ENCODE measurements around the gene EGFL7. TPM values are rescaled to one million over a fixed set of nuclear protein-coding genes. Genes with fewer than 3 reads are reported as not detected.

The EGFL7 gene
- total and polyA plus RNA-seq, 2 donors (not counting 1 experiment from before 2014, with no cell fraction given): 4.2 to 7.9 TPM

DNA sequence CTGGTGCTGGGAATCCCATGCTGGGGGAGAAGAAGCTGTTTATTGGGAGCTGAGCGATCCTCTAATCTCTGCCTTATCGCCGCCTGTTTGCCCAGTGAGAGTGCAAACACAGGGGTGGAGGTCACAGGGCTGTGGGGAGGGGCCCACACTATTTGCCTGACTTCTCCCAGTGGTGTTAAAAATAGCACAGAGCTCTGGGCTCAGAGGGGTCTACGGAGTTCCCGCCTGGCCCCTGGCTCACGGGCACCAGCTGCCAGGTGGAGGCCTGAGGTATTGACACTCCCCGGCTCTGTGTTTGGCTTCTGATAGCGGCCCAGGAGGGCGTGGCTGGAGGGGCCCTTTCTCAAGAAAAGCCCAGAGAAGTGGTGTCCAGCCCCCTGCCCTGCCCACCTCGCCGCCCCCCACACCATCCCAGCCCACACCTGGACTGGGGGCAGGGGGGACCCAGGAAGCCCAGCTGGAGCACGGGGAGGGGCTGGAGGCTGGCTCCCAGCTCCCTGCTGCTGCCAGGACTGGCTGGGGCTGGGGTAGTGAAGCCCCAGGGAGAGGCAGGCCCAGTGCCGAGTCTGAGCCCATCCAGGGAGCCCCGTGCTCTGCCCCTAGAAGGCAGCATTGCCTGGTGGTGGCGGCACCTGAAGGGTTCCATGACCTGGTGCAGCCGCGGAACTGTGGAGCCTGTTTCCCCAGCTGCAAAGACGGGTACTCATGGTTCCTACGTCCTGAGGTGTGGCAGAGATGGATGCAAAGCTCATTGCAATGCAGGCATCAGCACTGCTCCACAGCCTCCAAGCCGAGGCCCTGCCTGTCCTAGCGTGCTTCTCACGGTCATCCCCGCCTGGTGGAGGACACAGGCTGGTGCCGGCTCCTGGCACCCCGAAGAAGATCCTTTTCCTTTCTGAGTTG is 35.7 kb upstream of the EGFL7 start:
- no peak for DNase-seq (ENCODE audit: low read depth in 2 of 2)
- Histone ChIP-seq H3K9me3 (ENCODE audit: control insufficient read depth, insufficient read depth, low read depth, low read length) (no peaks in the 10 kb centered on the region), H3K9ac (ENCODE audit: insufficient read depth, low read length) (no peak overlapping the region), H3K4me3 (replicated peaks in 1 of 4; ENCODE audit: control extremely low read depth in 1 of 4, insufficient read depth in 1 of 4, low read depth in 3 of 4, low read length in 4 of 4) (no peak overlapping the region), H4K20me1 (ENCODE audit: control insufficient read depth, extremely low read depth, insufficient read depth, low read length) (no peaks in the 10 kb centered on the region), H3K27ac (ENCODE audit: insufficient read depth, low read length) (no peak overlapping the region), H2AFZ (ENCODE audit: low read length) (no peak overlapping the region), H3K36me3 (ENCODE audit: control insufficient read depth, insufficient read depth, low read length) (no peaks in the 10 kb centered on the region), H3K27me3 (ENCODE audit: control insufficient read depth, insufficient read depth, low read length) (no peaks in the 10 kb centered on the region), H3K4me1 (ENCODE audit: control insufficient read depth, extremely low read depth, insufficient read depth, low read length) (peaks cover 9% of the 10 kb centered on the region), H3K79me2 (ENCODE audit: control insufficient read depth, insufficient read depth, low read length) (no peaks in the 10 kb centered on the region), H3K4me2 (ENCODE audit: extremely low read depth, insufficient read depth, low read length) (no peak overlapping the region)
- no peak for TF ChIP-seq EZH2 (IDR thresholded peaks at IDR 0.05; ENCODE audit: low read length, missing control alignments)
- TF ChIP-seq CTCF (conservative IDR thresholded peaks at IDR 0.05 in 1 of 2, IDR thresholded peaks at IDR 0.05 in 1 of 2; ENCODE audit: low read depth in 1 of 2, low read length in 2 of 2): no peak

DNA sequence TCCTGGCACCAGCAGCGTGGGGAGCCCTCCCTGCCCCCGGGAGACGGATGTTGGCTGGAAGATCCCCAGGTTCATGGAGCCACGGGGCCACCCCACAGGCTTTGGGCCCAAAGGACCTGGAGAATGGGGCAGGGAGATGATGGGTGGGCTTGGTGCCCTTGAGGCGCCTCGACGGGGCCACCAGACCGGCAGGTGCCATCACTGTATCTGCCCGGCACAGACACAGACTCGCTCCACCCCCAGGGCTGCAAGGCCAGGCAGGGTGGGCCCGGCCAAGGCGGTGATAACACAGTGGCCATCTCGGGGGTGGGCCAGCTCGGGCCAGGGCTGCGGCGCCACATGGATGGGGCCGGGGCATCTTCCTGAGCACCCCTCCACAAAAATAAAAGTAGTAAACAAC is 35.0 kb upstream of the EGFL7 start:
- Histone ChIP-seq H3K9me3 (ENCODE audit: control insufficient read depth, insufficient read depth, low read depth, low read length) (no peaks in the 10 kb centered on the region), H3K4me1 (ENCODE audit: control insufficient read depth, extremely low read depth, insufficient read depth, low read length) (peaks cover 9% of the 10 kb centered on the region), H3K79me2 (ENCODE audit: control insufficient read depth, insufficient read depth, low read length) (no peaks in the 10 kb centered on the region), H3K4me2 (ENCODE audit: extremely low read depth, insufficient read depth, low read length) (no peak overlapping the region), H3K9ac (ENCODE audit: insufficient read depth, low read length) (no peak overlapping the region), H3K27me3 (ENCODE audit: control insufficient read depth, insufficient read depth, low read length) (peaks cover 1% of the 10 kb centered on the region), H2AFZ (ENCODE audit: low read length) (no peak overlapping the region), H3K4me3 (replicated peaks in 1 of 4; ENCODE audit: control extremely low read depth in 1 of 4, insufficient read depth in 1 of 4, low read depth in 3 of 4, low read length in 4 of 4) (no peak overlapping the region), H3K36me3 (ENCODE audit: control insufficient read depth, insufficient read depth, low read length) (no peaks in the 10 kb centered on the region), H3K27ac (ENCODE audit: insufficient read depth, low read length) (no peak overlapping the region), H4K20me1 (ENCODE audit: control insufficient read depth, extremely low read depth, insufficient read depth, low read length) (no peaks in the 10 kb centered on the region)
- TF ChIP-seq CTCF (conservative IDR thresholded peaks at IDR 0.05 in 1 of 2, IDR thresholded peaks at IDR 0.05 in 1 of 2; ENCODE audit: low read depth in 1 of 2, low read length in 2 of 2): no peak
- TF ChIP-seq EZH2 (IDR thresholded peaks at IDR 0.05; ENCODE audit: low read length, missing control alignments): no peak
- DNase-seq (ENCODE audit: low read depth in 2 of 2): no peak

DNA sequence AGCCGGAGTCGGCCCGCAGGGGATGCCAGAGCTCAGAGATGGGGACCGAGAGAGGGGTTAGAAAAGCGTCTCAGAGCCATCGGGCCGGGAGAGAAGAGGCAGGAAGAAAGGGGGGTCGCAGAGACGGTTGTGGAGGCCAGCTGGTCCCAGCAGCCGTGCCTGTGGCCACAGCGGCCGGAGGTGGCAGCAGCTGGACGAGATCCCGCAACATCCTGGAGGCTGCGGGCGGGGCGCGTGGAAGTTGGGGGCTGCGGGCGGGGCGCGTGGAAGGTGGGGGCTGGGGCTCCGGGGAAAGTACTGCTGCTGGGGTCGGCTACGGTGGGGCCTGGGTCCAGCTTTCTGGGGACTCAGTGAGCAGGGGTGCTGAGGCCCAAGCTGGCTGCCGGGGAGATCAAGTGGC is 34.4 kb upstream of the EGFL7 start:
- TF ChIP-seq EZH2 (IDR thresholded peaks at IDR 0.05; ENCODE audit: low read length, missing control alignments) (no peak), CTCF (conservative IDR thresholded peaks at IDR 0.05 in 1 of 2, IDR thresholded peaks at IDR 0.05 in 1 of 2; ENCODE audit: low read depth in 1 of 2, low read length in 2 of 2) (no peak)
- Histone ChIP-seq H3K9me3 (ENCODE audit: control insufficient read depth, insufficient read depth, low read depth, low read length) (no peaks in the 10 kb centered on the region), H3K4me2 (ENCODE audit: extremely low read depth, insufficient read depth, low read length) (no peak overlapping the region), H3K4me1 (ENCODE audit: control insufficient read depth, extremely low read depth, insufficient read depth, low read length) (peaks cover 9% of the 10 kb centered on the region), H4K20me1 (ENCODE audit: control insufficient read depth, extremely low read depth, insufficient read depth, low read length) (no peaks in the 10 kb centered on the region), H3K27me3 (ENCODE audit: control insufficient read depth, insufficient read depth, low read length) (peaks cover 2% of the 10 kb centered on the region), H3K79me2 (ENCODE audit: control insufficient read depth, insufficient read depth, low read length) (no peaks in the 10 kb centered on the region), H3K9ac (ENCODE audit: insufficient read depth, low read length) (no peak overlapping the region), H3K36me3 (ENCODE audit: control insufficient read depth, insufficient read depth, low read length) (no peaks in the 10 kb centered on the region), H2AFZ (ENCODE audit: low read length) (no peak overlapping the region), H3K4me3 (replicated peaks in 1 of 4; ENCODE audit: control extremely low read depth in 1 of 4, insufficient read depth in 1 of 4, low read depth in 3 of 4, low read length in 4 of 4) (no peak overlapping the region), H3K27ac (ENCODE audit: insufficient read depth, low read length) (no peak overlapping the region)
- DNase-seq (ENCODE audit: low read depth in 2 of 2): no peak

Data from fibroblast of lung (primary cell).